Right cardiac atrium (tissue), 5 donors: ENCODE measurements around the gene ECM2. TPM values are rescaled to one million over a fixed set of nuclear protein-coding genes. Genes with fewer than 3 reads are reported as not detected.

Source experiments
- ATAC-seq, 2 donors: fragments of 200-7000 bp; cut with Tn5 transposase; one replicate each; pipeline versions ENCODE4 v1.8.0 to v1.9.1; 2020; ENCODE audit warnings: moderate library complexity in 2 of 2, mild to moderate bottlenecking in 1 of 2
- DNase-seq, 3 donors: peaks; one replicate each; pipeline ENCODE4 v3.0.0-alpha.2; 2020
- H3K27ac ChIP-seq: one replicate; pipeline ENCODE4 v1.5.1; 2013; ENCODE audit warnings: mild to moderate bottlenecking, low read length, control low read depth, moderate library complexity
- H3K27me3 ChIP-seq: one replicate; pipeline ENCODE4 v1.6.1; 2013; ENCODE audit not compliant: control insufficient read depth, insufficient read depth
- H3K4me1 ChIP-seq: one replicate; pipeline ENCODE4 v1.6.1; 2013; ENCODE audit warnings: low read length; ENCODE audit not compliant: control insufficient read depth, insufficient read depth
- H3K4me3 ChIP-seq: one replicate; pipeline ENCODE4 v1.5.1; 2013; ENCODE audit warnings: low read length, control low read depth
- H3K9me3 ChIP-seq: one replicate; pipeline ENCODE4 v1.6.1; 2013; ENCODE audit warnings: low read length; ENCODE audit not compliant: control insufficient read depth
- WGBS: extraction: QIAGEN DNeasy Blood & Tissue Kit; methylation state at CpG from one replicate; pipeline ENCODE4 v1.1.7; 2013; 5-methylcytosine and 5-hydroxymethylcytosine counted together
- intact Hi-C, 4 donors: fragments of 100-400 bp; cut with DNase I; formaldehyde crosslinking; loops; one replicate each; pipeline versions ENCODE4 v1.11.0 to v1.14.0; 2022 to 2023
- polyA plus RNA-seq: library from polyadenylated mRNA; stranded (reverse); fragments of 200-250 nt; gene quantifications from one replicate; pipeline ENCODE4 v1.2.3, GENCODE V29; 2013
- total RNA-seq, 4 donors: library from RNA; stranded (reverse); fragmentation: NEBNext Ultra II Directional; extraction: Animal tissue kit (Norgen Biotek cat#: 25700); gene quantifications; one replicate each; pipeline ENCODE4 v1.2.1, GENCODE V29; 2021
- donor health status: healthy with polysubstance abuse.
- donor health status: DM: no; HTN: yes; CAD: no.
- donor health status: DM: no; HTN: no; CAD: no.
- donor health status: DM: no; HTN: yes; CAD: no; lungs with severe emphysema.
- donor health status: DM: yes; HTN: yes; CAD: no.

The ECM2 gene
- total and polyA plus RNA-seq, 5 donors, result 10.8 to 17.6 (median 12.2) TPM

DNA sequence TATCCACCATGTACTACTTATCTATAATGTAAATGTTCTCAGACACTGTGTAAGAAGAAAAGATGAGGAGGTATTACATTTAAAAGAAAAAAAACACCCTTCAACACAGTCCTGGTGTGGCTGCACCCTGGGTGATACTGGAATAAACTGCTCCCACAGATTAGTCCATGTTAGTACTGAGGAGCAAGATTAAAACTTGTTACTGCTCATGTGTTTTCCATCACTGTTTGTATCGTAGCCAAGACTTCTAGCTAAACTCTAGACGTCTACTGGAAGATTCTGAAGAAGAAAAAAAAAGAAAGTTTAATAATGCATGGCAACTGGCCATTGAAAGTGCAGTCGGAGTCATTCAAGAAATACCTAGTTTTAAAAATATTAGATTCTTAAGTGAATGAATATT lies 53.5 kb downstream of the ECM2 start, which contains the start of gene ASPN:
ASPN (minus strand) TSS at position 178 of the 400 bp plus-strand sequence.
- peak; percentile 46 to 82 for ATAC-seq
- Histone ChIP-seq H3K9me3 (no peaks in the 10 kb centered on the region), H3K27ac (no peak within 1 kb of the TSS), H3K4me1 (peaks cover 8% of the 10 kb centered on the region), H3K27me3 (no peaks in the 10 kb centered on the region), H3K4me3 (peak within 1 kb of the TSS; percentile 32)
- intact Hi-C loops, result no loop called here
- 44% methylated on average over 3 of the region's 3 CpGs for WGBS
- no peak for DNase-seq

GRCh38 chr9:92480986-92481633 lies 54.7 kb downstream of the ECM2 start:
- no peak for DNase-seq
- Histone ChIP-seq H3K4me3 (peak overlapping the region; percentile 32), H3K27ac (no peak overlapping the region), H3K27me3 (no peaks in the 10 kb centered on the region), H3K9me3 (no peaks in the 10 kb centered on the region), H3K4me1 (peaks cover 10% of the 10 kb centered on the region)
- WGBS, result 44% methylated on average over 2 of the region's 2 CpGs
- peak in 1 of 2 donors; percentile 49 for ATAC-seq
- intact Hi-C loops, result no loop called here

DNA sequence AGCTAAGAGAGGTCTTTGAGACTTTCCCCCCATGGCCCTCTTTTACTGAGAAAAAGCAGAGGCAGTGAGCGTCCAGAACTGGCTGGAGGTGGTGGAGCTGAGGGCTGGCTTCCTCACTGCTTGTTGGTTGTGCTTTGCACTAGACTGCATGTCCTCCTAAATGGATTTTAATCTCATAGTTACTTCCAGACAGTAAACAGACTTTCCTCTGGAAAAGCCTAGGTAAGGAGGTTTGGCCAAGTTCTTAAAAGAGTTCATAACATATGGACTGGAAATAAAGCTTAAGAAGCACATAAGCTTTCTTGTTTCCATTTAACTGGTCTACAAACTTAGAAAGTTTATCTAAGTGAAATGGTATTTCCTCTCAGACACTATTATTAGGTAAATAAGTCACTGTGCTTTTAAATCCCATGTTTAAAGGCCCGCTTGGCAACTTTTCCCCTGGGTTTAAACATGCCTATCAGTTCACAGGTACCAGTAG lies 55.5 kb downstream of the ECM2 start:
- H3K4me3 ChIP-seq, result peak overlapping the region; percentile 25
- DNase-seq (no peak), ATAC-seq (peak; percentile 24 to 51)
- H3K9me3 ChIP-seq, result no peaks in the 10 kb centered on the region
- peak overlapping the region; percentile 78 for H3K27ac ChIP-seq
- H3K27me3 ChIP-seq, result no peaks in the 10 kb centered on the region
- WGBS, result 32% methylated on average over 2 of the region's 2 CpGs
- peaks cover 10% of the 10 kb centered on the region for H3K4me1 ChIP-seq
- intact Hi-C loops, result no loop called here

DNA sequence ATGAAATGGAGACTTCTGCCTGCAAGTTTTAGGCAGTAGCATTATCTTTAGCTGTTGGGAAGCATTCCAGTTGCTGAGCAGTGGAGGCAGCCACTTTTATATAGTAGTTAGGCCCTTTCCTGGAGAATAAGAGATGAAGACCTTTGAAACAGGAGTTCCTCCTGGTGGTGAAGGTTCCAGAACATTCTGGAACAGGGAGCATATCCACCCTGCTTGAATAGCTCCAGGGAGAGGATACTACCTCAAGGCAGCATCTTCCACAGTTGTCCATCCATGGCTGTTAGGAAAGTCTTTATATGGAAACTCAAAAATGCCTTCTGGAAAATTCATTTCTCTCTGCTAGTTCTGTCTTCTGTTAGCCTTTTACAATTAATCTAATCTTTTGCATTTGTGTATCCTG lies 56.4 kb downstream of the ECM2 start:
- Histone ChIP-seq H3K4me1 (peaks cover 10% of the 10 kb centered on the region), H3K27me3 (no peaks in the 10 kb centered on the region), H3K27ac (no peak overlapping the region), H3K9me3 (no peaks in the 10 kb centered on the region), H3K4me3 (no peak overlapping the region)
- no peak for DNase-seq
- ATAC-seq, result no peak
- intact Hi-C loops, result no loop called here

GRCh38 chr9:92478783-92479182 lies 57.0 kb downstream of the ECM2 start:
- peak; percentile 20 to 44 for ATAC-seq
- intact Hi-C loops, result no loop called here
- H3K27me3 ChIP-seq, result no peaks in the 10 kb centered on the region
- no peaks in the 10 kb centered on the region for H3K9me3 ChIP-seq
- no peak overlapping the region for H3K4me3 ChIP-seq
- peaks cover 10% of the 10 kb centered on the region for H3K4me1 ChIP-seq
- 80% methylated on average over 7 of the region's 7 CpGs for WGBS
- H3K27ac ChIP-seq, result peak overlapping the region; percentile 43
- no peak for DNase-seq

DNA sequence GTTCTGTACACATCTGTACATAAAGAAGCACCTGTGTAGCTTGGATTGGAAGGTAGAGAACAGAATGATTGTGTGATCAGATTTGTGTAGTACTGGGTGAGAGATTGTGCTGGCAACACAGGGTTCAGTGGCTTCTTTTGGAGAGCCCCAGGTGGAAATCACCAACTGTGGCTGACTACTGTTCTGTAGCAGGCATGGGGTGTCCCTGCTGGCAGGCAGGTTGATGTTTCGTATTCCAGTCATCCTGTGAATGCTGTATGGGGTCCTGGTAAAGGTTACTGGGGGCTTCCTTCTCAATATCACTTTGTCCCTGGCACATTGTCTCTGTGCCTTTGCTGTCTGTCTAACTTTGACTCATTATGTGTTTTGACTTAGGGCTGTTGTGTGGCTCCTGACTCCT lies 58.8 kb downstream of the ECM2 start:
- 98% methylated on average over 1 of the region's 1 CpG for WGBS
- no peak for ATAC-seq

DNA sequence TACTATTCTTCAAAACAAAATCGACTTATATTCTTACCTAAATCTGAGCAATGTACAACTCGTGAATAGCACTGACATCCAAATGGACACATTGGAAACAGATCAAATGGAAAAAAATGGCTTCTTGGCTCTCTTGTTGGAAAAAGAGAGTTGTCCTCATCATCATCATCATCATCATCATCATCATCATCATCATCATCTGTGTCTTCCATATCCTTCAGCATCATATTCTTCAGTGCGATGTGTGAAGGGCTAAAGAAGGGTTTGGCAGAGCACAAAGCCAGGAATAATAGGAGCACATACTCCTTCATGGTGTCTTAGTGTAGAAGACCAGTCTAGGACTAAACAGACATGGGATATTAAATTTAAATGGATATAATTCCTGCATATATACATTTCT lies 61.2 kb downstream of the ECM2 start:
- intact Hi-C loops, result no loop called here
- WGBS, result 95% methylated on average over 3 of the region's 3 CpGs

More for the DNA sequence above, 58.8 kb downstream of the ECM2 start:
- Histone ChIP-seq H3K27ac (no peak overlapping the region), H3K4me1 (peaks cover 10% of the 10 kb centered on the region), H3K27me3 (no peaks in the 10 kb centered on the region), H3K4me3 (no peak overlapping the region), H3K9me3 (no peaks in the 10 kb centered on the region)
- DNase-seq, result no peak
- intact Hi-C loops, result no loop called here

GRCh38 chr9:92468206-92468605 lies 67.6 kb downstream of the ECM2 start:
- no peak for ATAC-seq
- DNase-seq, result no peak
- no peak overlapping the region for H3K4me3 ChIP-seq
- whole genome bisulfite sequencing, result 97% methylated on average over 2 of the region's 2 CpGs
- intact Hi-C loops, result no loop called here
- H3K4me1 ChIP-seq, result peaks cover 3% of the 10 kb centered on the region
- no peaks in the 10 kb centered on the region for H3K9me3 ChIP-seq
- no peaks in the 10 kb centered on the region for H3K27me3 ChIP-seq
- H3K27ac ChIP-seq, result no peak overlapping the region

More for the DNA sequence above, 61.2 kb downstream of the ECM2 start:
- Histone ChIP-seq H3K27ac (no peak overlapping the region), H3K9me3 (no peaks in the 10 kb centered on the region), H3K4me1 (peaks cover 8% of the 10 kb centered on the region), H3K27me3 (no peaks in the 10 kb centered on the region), H3K4me3 (no peak overlapping the region)
- DNase-seq (no peak), ATAC-seq (no peak)

DNA sequence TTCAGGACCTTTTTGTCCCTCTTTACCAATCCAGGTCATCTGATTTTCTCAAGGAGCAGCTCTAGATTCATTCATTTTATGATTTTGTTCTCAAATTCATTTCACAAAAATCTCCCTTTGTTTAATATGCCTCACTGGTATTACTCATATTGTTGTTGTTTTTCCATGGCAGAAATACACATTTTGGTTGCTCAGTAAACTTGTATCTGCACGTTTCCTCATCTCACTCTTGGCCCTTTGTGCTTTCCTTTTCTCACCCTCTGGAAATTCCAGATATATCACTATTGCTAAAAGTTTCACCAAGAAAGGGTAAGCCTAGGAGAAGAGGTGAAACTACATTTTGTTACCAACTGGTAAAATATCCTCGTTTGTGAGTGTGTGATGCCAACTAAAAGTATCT lies 68.3 kb downstream of the ECM2 start:
- ATAC-seq, result no peak
- Histone ChIP-seq H3K9me3 (no peaks in the 10 kb centered on the region), H3K4me3 (no peak overlapping the region), H3K27me3 (no peaks in the 10 kb centered on the region), H3K27ac (no peak overlapping the region), H3K4me1 (peaks cover 3% of the 10 kb centered on the region)
- WGBS, result 82% methylated on average over 2 of the region's 2 CpGs
- DNase-seq, result no peak
- intact Hi-C loops, result no loop called here

DNA sequence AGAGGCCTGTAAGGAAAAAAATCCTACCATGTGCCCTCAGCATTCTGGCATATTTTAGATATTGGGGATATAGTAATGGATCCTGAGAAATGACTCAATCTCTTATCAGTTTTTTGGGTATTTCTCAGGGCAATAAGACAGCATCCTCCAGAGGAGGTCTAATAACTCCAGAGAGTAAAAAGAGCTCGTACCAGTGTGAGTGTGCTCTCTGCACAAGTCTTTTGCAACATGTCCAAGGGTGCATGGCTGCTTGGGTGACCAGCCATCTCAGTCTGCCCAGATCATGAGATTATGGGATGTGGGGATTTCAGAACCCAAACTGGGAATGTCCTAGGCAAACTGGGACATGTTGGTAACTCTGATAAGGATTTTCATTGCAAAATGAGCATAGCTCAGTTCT lies 68.7 kb downstream of the ECM2 start:
- Histone ChIP-seq H3K4me1 (peaks cover 3% of the 10 kb centered on the region), H3K27me3 (no peaks in the 10 kb centered on the region), H3K4me3 (no peak overlapping the region), H3K27ac (no peak overlapping the region), H3K9me3 (no peaks in the 10 kb centered on the region)
- ATAC-seq (no peak), DNase-seq (no peak)
- WGBS, result 90% methylated on average over 1 of the region's 1 CpG
- intact Hi-C loops, result no loop called here

DNA sequence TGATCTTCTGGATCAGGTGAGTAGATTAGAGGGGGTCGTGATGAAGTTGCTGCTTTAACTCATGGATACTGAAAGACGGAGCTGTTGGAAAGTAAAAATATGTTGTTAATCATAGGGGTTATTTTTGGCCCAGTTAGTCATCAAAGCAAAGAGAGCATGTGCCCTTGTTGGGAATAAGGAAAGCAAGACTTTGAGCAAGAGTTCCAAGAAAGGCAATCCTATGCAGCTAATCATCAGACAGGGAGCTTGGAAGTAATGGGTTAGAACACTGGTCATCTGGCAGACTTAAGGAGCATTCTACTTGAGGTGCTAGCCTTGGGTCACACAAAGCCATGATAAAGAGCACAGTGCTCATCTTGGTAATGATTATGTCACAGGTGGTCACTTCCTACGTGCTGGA lies 71.8 kb downstream of the ECM2 start:
- H3K4me1 ChIP-seq, result peaks cover 3% of the 10 kb centered on the region
- ATAC-seq (peak in 1 of 2 donors; percentile 39), DNase-seq (no peak)
- no peaks in the 10 kb centered on the region for H3K9me3 ChIP-seq
- H3K4me3 ChIP-seq, result no peak overlapping the region
- H3K27ac ChIP-seq, result no peak overlapping the region
- WGBS, result 68% methylated on average over 3 of the region's 3 CpGs
- no peaks in the 10 kb centered on the region for H3K27me3 ChIP-seq
- intact Hi-C loops, result no loop called here

GRCh38 chr9:92463387-92463786 lies 72.4 kb downstream of the ECM2 start:
- no peaks in the 10 kb centered on the region for H3K27me3 ChIP-seq
- no peaks in the 10 kb centered on the region for H3K9me3 ChIP-seq
- ATAC-seq (no peak), DNase-seq (no peak)
- peaks cover 3% of the 10 kb centered on the region for H3K4me1 ChIP-seq
- intact Hi-C loops, result no loop called here
- H3K27ac ChIP-seq, result no peak overlapping the region
- H3K4me3 ChIP-seq, result no peak overlapping the region
